Tibial nerve (tissue), 3 donors: Measurements from ENCODE around the gene GOLGA8T.
"Not testable (repeated sequence)": the region's sequence is repeated elsewhere in the genome, so short reads cannot be mapped to it uniquely, and the experiment has no call there.

ENCODE experiments used
- POLR2A ChIP-seq, 2 donors: fragments of 450-650 bp; IDR thresholded peaks; one replicate each; pipeline ENCODE4 v1.6.1; 2017; ENCODE audit warnings: antibody characterized with exemption in 2 of 2, mild to moderate bottlenecking in 2 of 2, moderate library complexity in 2 of 2
- TF ChIP-seq, protein P1 (sequence below), 5 experiments: fragments of 200-600 bp in 3 of 5; fragments of 450-650 bp in 2 of 5; sonication (generic) in 3 of 5; IDR thresholded peaks; one replicate each; pipeline ENCODE4 v1.5.1; 2016 to 2019; ENCODE audit warnings: antibody characterized with exemption in 5 of 5, mild to moderate bottlenecking in 3 of 5, moderate library complexity in 2 of 5

DNA sequence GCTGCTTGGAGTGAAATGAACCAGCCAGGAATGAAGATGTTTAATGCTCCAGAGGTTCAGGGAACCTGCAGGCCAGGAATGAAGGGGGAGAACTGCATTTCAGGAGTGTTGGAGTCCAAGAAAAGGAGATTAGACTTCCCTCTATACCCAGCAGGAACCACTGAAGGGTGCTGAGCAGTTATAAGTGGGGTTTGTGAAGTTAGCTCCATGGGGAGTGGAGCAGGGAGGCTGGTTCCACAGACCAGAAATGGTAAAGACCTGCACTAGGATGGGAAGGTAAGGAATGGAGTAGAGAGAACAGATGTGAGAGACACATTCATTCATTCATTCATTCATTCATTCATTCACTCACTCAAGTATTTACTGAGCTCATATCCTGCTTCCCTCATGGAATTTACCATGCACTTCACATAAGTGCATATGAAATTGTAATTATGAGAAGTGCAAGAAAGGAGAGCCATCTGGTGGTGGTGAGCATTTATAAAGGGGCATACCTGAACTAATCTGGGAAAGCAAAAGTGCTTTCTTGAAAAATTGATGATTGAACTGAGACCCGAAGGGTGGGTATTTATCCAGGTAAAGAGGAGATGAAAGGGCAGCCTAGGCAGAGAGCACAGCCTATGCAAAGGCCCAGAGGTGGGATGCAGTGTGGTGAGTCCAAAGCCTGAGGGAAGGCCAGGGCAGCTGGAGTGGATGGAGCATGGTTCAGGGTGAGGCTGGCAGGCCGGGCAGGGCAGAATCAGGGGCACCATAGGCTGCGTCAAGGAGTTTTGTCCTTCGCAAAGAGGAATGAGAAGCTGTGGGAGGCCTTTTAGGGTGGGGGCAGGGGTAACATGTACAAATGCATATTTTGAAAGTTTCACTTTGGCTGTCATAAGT lies 27.9 kb downstream of the GOLGA8T start:
- TF ChIP-seq, protein P1, sequence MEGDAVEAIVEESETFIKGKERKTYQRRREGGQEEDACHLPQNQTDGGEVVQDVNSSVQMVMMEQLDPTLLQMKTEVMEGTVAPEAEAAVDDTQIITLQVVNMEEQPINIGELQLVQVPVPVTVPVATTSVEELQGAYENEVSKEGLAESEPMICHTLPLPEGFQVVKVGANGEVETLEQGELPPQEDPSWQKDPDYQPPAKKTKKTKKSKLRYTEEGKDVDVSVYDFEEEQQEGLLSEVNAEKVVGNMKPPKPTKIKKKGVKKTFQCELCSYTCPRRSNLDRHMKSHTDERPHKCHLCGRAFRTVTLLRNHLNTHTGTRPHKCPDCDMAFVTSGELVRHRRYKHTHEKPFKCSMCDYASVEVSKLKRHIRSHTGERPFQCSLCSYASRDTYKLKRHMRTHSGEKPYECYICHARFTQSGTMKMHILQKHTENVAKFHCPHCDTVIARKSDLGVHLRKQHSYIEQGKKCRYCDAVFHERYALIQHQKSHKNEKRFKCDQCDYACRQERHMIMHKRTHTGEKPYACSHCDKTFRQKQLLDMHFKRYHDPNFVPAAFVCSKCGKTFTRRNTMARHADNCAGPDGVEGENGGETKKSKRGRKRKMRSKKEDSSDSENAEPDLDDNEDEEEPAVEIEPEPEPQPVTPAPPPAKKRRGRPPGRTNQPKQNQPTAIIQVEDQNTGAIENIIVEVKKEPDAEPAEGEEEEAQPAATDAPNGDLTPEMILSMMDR (IDR thresholded peaks at IDR 0.05), result not testable (repeated sequence)
- not testable (repeated sequence) for TF ChIP-seq POLR2A (IDR thresholded peaks at IDR 0.05)
